ENCODE results near the gene DESI2.

GRCh38 chr1:244702620-244703019 lies 49.7 kb downstream of the DESI2 start:
- no peak for TF ChIP-seq POLR2A (IDR thresholded peaks at IDR 0.05)
- no peak for TF ChIP-seq CTCF (IDR thresholded peaks at IDR 0.05)
- no peak for TF ChIP-seq POLR2AphosphoS5 (IDR thresholded peaks at IDR 0.05)

All from suprapubic skin (tissue), 4 donors.